ENCODE results near the gene ZNF516.

ZNF516 gene

GRCh38 chr18:76354348-76354747 is 140.7 kb downstream of the ZNF516 start:
- DNase-seq = no peak

GRCh38 chr18:76353500-76353899 is 141.5 kb downstream of the ZNF516 start:
- no peak for DNase-seq

GRCh38 chr18:76353046-76353445 is 142.0 kb downstream of the ZNF516 start:
- no peak for DNase-seq

GRCh38 chr18:76351961-76352581 is 143.0 kb downstream of the ZNF516 start:
- DNase-seq = no peak

GRCh38 chr18:76350134-76351025 is 144.7 kb downstream of the ZNF516 start:
- DNase-seq = no peak

- peak; percentile 81 for DNase-seq
Observed at GRCh38 chr18:76349067-76349715, 145.9 kb downstream of the ZNF516 start.

GRCh38 chr18:76348267-76349066 is 146.6 kb downstream of the ZNF516 start:
- no peak for DNase-seq

- no peak for DNase-seq
Observed at GRCh38 chr18:76347341-76347740, 147.7 kb downstream of the ZNF516 start.

- DNase-seq = no peak
Observed at GRCh38 chr18:76346490-76347130, 148.4 kb downstream of the ZNF516 start.

- DNase-seq = no peak
Observed at GRCh38 chr18:76345901-76346300, 149.1 kb downstream of the ZNF516 start.

- no peak for DNase-seq
Observed at GRCh38 chr18:76343938-76344569, 151.0 kb downstream of the ZNF516 start.

GRCh38 chr18:76340410-76340809 is 154.6 kb downstream of the ZNF516 start:
- DNase-seq = no peak

GRCh38 chr18:76339246-76339620 is 155.8 kb downstream of the ZNF516 start:
- no peak for DNase-seq

GRCh38 chr18:76338619-76339245 is 156.3 kb downstream of the ZNF516 start:
- DNase-seq = no peak

GRCh38 chr18:76338088-76338487 is 157.0 kb downstream of the ZNF516 start:
- DNase-seq = no peak

- no peak for DNase-seq
Observed at GRCh38 chr18:76335859-76336640, 159.0 kb downstream of the ZNF516 start.

GRCh38 chr18:76328140-76328539 is 166.9 kb downstream of the ZNF516 start:
- DNase-seq = no peak

GRCh38 chr18:76323891-76324290 is 171.2 kb downstream of the ZNF516 start:
- DNase-seq = no peak

- no peak for DNase-seq
Observed at GRCh38 chr18:76322686-76323085, 172.4 kb downstream of the ZNF516 start.

- no peak for DNase-seq
Observed at GRCh38 chr18:76319366-76319765, 175.7 kb downstream of the ZNF516 start.

- DNase-seq = no peak
Observed at GRCh38 chr18:76318607-76319006, 176.4 kb downstream of the ZNF516 start.

Measured in activated CD4-positive, alpha-beta T cell treated with anti-CD3 and anti-CD28 coated beads for 48 hours (primary cell).